OCI-M2 (cell line): ENCODE data around the gene CCDC122.
A peak's percentile ranks its signal among the peaks of the same experiment; 100 is the strongest.

Source experiments
- DNase-seq: peaks from one replicate; lab custom pipeline; 2025; ENCODE audit not compliant: unreplicated experiment; lab: John Stamatoyannopoulos, UW

The CCDC122 gene

GRCh38 chr13:43878892-43879754 is at the start of gene CCDC122:
CCDC122 (minus strand) TSS chr13:43879740; CDS start chr13:43869376, 10,364 bp downstream.
- DNase-seq = no peak

- no peak for DNase-seq
These were observed 45.2 kb upstream of the CCDC122 start for GRCh38 chr13:43924549-43925245.

GRCh38 chr13:43920965-43921674 is 41.6 kb upstream of the CCDC122 start:
- no peak for DNase-seq

GRCh38 chr13:43918636-43919035 is 39.1 kb upstream of the CCDC122 start:
- DNase-seq = no peak

GRCh38 chr13:43916828-43917227 is 37.3 kb upstream of the CCDC122 start:
- no peak for DNase-seq

DNA sequence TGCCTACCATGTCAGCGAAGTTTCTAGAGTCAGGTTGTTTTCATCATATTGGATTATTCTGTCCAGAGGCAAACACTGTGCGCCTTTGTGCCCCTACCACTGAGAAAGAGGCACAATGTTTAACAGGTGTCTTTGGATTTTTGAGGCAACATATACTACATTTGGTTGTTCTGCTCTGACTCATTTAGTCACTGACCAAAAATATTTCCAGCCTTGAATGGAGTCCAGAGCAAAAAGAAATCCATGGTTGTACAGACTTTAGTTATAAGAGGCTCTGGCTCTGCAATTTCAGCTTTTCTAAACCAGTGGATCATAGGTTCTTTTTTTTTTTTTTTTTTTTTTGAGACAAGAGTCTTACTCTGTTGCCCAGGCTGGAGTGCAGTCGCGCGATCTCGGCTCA is 35.9 kb upstream of the CCDC122 start:
- DNase-seq = no peak

- no peak for DNase-seq
These were observed 32.3 kb upstream of the CCDC122 start for GRCh38 chr13:43911871-43912270.

GRCh38 chr13:43911278-43911677 is 31.7 kb upstream of the CCDC122 start:
- DNase-seq = no peak

DNA sequence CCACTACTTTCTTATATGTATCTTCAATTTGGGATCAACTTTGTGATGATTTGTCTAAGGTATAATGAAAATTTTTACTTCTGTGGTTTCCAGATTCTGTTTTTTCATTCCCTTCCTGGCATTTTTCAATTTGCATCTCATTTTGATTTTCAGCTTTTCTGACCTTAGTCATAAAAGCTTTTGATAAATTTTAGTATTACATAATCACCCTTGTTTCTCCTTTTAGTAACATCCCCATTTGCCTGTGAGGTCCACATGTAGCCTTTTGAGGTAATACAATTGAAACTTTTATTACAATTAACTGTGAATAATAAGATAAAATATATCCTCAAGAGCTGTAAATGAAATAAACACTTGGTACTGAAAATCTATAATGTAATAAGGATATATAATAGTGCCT is 31.3 kb upstream of the CCDC122 start:
- DNase-seq = no peak

DNA sequence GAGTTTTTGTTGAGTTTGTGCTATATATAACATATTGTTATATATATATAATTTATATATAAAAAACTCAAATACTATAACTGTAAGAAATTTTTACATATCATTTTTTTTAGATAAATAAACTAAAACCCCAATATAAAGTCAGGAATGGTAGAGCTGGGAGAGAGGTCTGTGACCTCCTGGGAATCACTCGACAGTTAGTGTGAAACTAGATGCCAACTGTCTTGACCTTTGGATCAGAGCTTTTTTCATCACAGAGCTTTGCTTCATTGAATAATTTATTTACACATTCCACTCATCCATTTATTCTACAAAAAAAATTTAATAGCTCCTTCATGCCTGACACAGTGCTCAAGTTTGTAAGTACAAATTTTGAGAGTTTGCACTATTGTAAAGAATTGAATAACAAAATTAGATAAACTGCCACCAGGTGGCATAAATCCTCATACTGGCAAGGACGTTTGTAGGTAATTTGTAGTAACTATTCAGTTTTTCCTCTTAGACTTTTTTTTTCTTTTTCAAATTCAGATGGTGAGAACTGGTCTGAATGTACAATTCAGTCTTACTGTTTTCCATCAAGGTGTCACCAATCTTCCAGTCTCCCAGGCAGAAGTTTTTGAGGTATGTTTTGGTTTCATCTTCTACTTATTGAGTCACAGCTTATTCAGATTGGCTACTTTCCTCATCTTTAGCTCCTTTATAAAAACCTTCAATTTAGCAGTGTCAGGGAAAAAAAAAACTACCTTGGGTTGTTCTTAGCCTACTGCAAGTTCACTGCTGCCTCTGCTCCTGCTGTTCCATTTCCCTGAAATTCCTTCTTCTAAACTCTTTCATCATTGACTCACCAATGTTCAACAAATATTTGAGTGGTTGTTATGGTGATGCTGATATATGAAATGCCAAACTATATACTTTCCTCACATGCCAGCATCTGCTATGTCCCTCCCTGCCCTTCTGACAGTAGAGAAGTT is 28.9 kb upstream of the CCDC122 start:
- no peak for DNase-seq

- DNase-seq = peak; percentile 14
These were observed 26.0 kb upstream of the CCDC122 start for GRCh38 chr13:43905435-43906031.

DNA sequence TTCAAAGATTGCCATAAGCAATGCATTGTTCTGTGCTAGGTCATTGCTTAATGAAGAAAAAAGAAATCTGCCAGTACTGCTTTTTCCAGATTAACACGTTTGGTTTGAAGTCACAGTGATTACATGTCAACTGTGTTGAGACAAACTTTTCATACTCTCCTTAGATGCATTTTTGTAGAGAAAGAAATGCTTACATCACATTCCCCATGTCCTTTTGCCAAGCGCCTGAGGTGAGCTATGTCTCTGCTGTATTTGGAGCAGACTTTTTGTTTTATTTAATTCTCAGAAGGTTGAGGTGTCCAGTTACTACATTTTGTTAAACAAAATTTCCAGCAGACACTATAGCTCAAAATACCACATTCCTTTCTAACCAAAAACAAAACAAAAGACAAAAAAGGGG is 16.4 kb upstream of the CCDC122 start:
- DNase-seq = no peak

DNA sequence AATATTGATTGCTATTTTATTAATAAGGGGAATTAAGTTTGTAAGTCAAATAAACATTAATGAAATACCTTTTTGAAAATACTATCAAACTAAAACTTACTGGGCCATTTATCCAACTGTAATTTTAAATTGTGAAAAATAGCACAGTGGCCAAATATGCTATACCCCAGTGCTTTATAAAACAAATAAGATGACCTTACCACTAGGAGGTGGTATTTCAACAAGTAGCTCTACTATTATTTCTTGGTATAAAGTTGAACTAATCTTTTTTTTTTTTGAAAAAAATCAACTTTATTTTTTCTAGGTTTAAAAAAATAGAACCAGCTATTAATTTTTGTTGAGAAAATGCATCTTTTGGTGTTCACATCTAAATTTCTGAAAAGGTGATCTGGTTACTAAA is 14.9 kb upstream of the CCDC122 start:
- no peak for DNase-seq

GRCh38 chr13:43884222-43884621 is 4.7 kb upstream of the CCDC122 start:
- DNase-seq = no peak

DNA sequence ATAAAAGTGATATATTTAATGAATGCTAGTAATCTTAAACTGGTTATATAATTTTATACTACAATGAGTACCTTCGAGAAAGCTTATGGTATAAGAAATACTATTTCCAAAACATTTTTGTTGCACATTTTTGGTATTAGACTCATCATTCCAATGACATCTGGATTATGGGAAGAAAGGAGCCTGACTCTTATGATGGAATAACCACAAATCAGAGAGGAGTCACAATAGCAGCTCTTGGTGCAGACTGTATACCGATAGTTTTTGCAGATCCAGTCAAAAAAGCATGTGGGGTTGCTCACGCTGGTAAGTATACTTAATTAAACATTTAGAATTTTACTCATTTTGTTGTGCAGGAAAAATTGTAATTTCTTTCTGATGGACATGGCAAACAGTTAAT is 4.1 kb upstream of the CCDC122 start:
- no peak for DNase-seq

- DNase-seq = no peak
These were observed 2.0 kb upstream of the CCDC122 start for GRCh38 chr13:43881580-43881979.

GRCh38 chr13:43880926-43881325 is 1.4 kb upstream of the CCDC122 start:
- DNase-seq = no peak

DNA sequence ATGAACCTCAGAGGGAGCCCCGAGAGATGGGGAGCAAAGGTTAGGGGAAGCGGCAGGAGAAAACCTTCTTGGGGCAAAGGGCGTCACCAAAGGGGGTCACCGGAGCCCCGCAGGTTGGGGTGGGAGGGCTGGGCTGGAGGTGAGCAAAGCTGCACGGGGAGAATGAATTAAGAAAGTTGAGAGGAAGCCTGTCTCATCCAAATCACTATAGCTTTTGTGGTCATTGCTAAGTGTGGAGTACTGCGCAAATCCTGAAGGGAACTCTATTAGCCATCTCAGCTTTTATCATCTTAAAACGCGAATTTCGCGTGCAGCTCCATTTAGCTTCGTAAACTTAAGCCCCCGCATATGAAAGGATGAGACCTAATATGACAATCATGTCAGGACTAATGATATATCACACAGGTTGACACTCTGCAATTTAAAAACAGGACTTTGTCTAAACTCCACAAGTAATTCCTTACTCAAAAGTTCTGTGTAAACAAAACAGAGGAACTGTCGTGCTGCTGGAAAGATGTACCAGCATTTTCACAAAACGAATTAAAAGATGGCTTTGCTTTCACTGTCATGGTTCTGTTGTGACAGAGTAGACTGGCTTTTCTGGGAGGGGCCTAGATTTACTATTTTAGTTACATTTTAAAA is 795 bp upstream of the CCDC122 start:
- no peak for DNase-seq

GRCh38 chr13:43879755-43880181 is 228 bp upstream of the CCDC122 start, which contains the start of gene LACC1:
LACC1 (plus strand) TSS chr13:43879904; CDS start chr13:43880986, 1,082 bp downstream.
- no peak for DNase-seq

DNA sequence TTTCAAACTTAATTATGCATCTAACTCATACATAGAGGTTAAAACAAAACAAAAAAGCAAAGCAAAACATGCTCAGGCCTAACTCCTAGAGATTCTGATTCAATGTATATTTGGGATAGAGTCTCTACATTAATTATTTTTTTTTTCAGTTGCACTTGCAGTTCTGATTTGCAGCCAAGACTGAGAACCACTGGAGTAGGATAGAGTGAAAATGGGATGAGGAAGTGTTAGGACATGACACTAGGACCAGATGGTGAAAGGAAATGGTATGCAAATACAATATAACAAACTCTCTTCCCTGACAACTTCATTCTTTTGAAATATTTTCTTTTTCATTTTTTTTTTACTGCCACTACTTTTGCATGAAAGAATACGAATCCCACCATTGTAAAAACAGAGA is 1.8 kb downstream of the CCDC122 start:
- no peak for DNase-seq
